Spleen (tissue), 11 donors: ENCODE results near the gene FSTL5. TPM values are rescaled to one million over a fixed set of nuclear protein-coding genes. Genes with fewer than 3 reads are reported as not detected.

Experiments used
- DNase-seq: peaks from one replicate; pipeline ENCODE4 v3.0.0-alpha.2; 2020
- H3K27ac ChIP-seq, 8 donors: fragments of 200-600 bp; sonication (generic) in 7 of 8; 1 replicate in 4 of 8; 2 replicates in 4 of 8; pipeline versions ENCODE4 v1.5.0 to v1.8.0; 2016 to 2021; ENCODE audit warnings: inconsistent platforms in 4 of 8, mild to moderate bottlenecking in 4 of 8, moderate library complexity in 1 of 8
- H3K27me3 ChIP-seq, 7 donors: fragments of 200-600 bp; sonication (generic) in 6 of 7; replicated peaks in 1 of 7; 1 replicate in 4 of 7; 2 replicates in 3 of 7; pipeline versions ENCODE4 v1.5.0 to v1.8.0; 2016 to 2021; ENCODE audit warnings: inconsistent platforms in 3 of 7, mild to moderate bottlenecking in 1 of 7
- H3K36me3 ChIP-seq, 6 donors: fragments of 200-600 bp; sonication (generic) in 5 of 6; 1 replicate in 4 of 6; 2 replicates in 2 of 6; pipeline versions ENCODE4 v1.5.0 to v1.8.0; 2016 to 2021; ENCODE audit warnings: inconsistent platforms in 2 of 6
- H3K4me1 ChIP-seq, 6 donors: fragments of 200-600 bp; sonication (generic) in 5 of 6; 1 replicate in 3 of 6; 2 replicates in 3 of 6; pipeline versions ENCODE4 v1.5.0 to v1.8.0; 2016 to 2021; ENCODE audit warnings: inconsistent platforms in 3 of 6
- H3K4me3 ChIP-seq, 8 donors: fragments of 200-600 bp; sonication (generic) in 7 of 8; 1 replicate in 4 of 8; 2 replicates in 4 of 8; pipeline versions ENCODE4 v1.5.0 to v1.8.0; 2016 to 2021; ENCODE audit warnings: inconsistent platforms in 4 of 8, mild to moderate bottlenecking in 4 of 8, moderate library complexity in 2 of 8
- H3K9me3 ChIP-seq, 8 donors: fragments of 200-600 bp; sonication (generic) in 7 of 8; 1 replicate in 4 of 8; 2 replicates in 4 of 8; pipeline versions ENCODE4 v1.5.0 to v1.8.0; 2016 to 2021; ENCODE audit warnings: inconsistent platforms in 4 of 8
- POLR2A ChIP-seq, 3 donors: fragments of 450-650 bp; IDR thresholded peaks; one replicate each; pipeline ENCODE4 v1.5.1; 2017; ENCODE audit warnings: antibody characterized with exemption in 3 of 3, mild to moderate bottlenecking in 1 of 3
- POLR2AphosphoS5 ChIP-seq, 3 donors: sonication (generic); formaldehyde crosslinking; IDR thresholded peaks; one replicate each; pipeline ENCODE4 v1.5.1; 2017; ENCODE audit warnings: antibody characterized with exemption in 3 of 3
- WGBS, 5 donors: extraction: QIAGEN DNeasy Blood & Tissue Kit in 3 of 5; methylation state at CpG; one replicate each; pipeline versions ENCODE4 v1.1.5 to v1.1.7; 2013 to 2018; 5-methylcytosine and 5-hydroxymethylcytosine counted together
- intact Hi-C: fragments of 100-400 bp; cut with DNase I; formaldehyde crosslinking; loops from one replicate; pipeline ENCODE4 v1.15.0; 2023; ENCODE audit warnings: low total_unique reads
- polyA plus RNA-seq, 3 donors: library from polyadenylated mRNA; stranded (reverse); fragments of 200-250 nt; gene quantifications; one replicate each; pipeline ENCODE4 v1.2.1, GENCODE V29; 2013
- total RNA-seq, 7 donors: library from RNA; depleted of rRNA in 3 of 7; stranded (reverse); fragments of >200 nt in 3 of 7; fragmentation: NEBNext Ultra II Directional in 4 of 7; extraction: Animal tissue kit (Norgen Biotek cat#: 25700) in 4 of 7; gene quantifications; one replicate each; pipeline versions ENCODE4 v1.1.0 to v1.2.1, GENCODE V29; 2016 to 2021
- TF ChIP-seq, protein P1 (sequence below), 11 experiments: fragments of 200-600 bp in 7 of 11; fragments of 450-650 bp in 4 of 11; sonication (generic) in 4 of 11; IDR thresholded peaks in 8 of 11; conservative IDR thresholded peaks in 3 of 11; 1 replicate in 7 of 11; 2 replicates in 4 of 11; pipeline versions ENCODE4 v1.4.0 to v1.8.0; 2016 to 2021; ENCODE audit warnings: antibody characterized with exemption in 11 of 11, inconsistent platforms in 4 of 11, mild to moderate bottlenecking in 1 of 11
- donor health status: healthy with polysubstance abuse.
- donor health status: DM: no; HTN: no; CAD: no; lungs with moderate emphysema.
- donor health status: DM: no; HTN: no; CAD: no.
- donor health status: Bipolar disorder and iron deficiency.
- donor health status: healthy.
- donor health status: DM: no; HTN: no; CAD: no.
- donor health status: DM: yes; HTN: yes; CAD: no.

Gene FSTL5
- total and polyA plus RNA-seq, 10 donors, result 0.02 TPM; not detected in 9

DNA sequence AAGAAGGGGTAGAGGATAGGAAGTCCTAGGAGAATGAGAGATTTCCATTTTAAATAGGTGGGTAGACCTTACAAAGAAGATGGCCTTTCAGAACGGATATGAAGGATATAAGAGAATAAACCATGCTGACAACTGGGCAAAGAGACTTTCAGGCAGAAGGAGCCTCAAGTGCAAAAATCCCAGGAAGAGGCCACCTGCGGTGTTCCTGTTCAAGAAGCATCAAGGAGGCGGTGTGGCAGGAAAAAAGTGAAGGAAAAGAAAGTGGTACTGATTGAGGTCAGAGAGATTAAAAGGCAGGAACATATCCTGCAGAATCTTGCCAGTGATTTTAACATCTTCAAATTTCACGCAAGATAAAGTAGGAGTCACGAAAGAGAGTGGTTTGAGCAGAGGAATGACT, 172.0 kb downstream of the FSTL5 start:
- H3K9me3 ChIP-seq, result peaks cover 0 to 14% (median 2%) of the 10 kb centered on the region in 8 donors
- 70 to 78% (median 76%) methylated on average over 5 of the region's 5 CpGs for WGBS, 5 donors
- no peaks in the 10 kb centered on the region for H3K4me1 ChIP-seq
- H3K27me3 ChIP-seq, result no peaks in the 10 kb centered on the region
- no peak overlapping the region for H3K27ac ChIP-seq
- no peak overlapping the region for H3K4me3 ChIP-seq
- TF ChIP-seq POLR2A (IDR thresholded peaks at IDR 0.05) (no peak), POLR2AphosphoS5 (IDR thresholded peaks at IDR 0.05) (no peak)
- TF ChIP-seq, protein P1, sequence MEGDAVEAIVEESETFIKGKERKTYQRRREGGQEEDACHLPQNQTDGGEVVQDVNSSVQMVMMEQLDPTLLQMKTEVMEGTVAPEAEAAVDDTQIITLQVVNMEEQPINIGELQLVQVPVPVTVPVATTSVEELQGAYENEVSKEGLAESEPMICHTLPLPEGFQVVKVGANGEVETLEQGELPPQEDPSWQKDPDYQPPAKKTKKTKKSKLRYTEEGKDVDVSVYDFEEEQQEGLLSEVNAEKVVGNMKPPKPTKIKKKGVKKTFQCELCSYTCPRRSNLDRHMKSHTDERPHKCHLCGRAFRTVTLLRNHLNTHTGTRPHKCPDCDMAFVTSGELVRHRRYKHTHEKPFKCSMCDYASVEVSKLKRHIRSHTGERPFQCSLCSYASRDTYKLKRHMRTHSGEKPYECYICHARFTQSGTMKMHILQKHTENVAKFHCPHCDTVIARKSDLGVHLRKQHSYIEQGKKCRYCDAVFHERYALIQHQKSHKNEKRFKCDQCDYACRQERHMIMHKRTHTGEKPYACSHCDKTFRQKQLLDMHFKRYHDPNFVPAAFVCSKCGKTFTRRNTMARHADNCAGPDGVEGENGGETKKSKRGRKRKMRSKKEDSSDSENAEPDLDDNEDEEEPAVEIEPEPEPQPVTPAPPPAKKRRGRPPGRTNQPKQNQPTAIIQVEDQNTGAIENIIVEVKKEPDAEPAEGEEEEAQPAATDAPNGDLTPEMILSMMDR (IDR thresholded peaks at IDR 0.05 in 8 of 11, conservative IDR thresholded peaks at IDR 0.05 in 3 of 11), result no peak
- no peak for DNase-seq
- H3K36me3 ChIP-seq, result no peaks in the 10 kb centered on the region
- intact Hi-C loops, result no loop called here

DNA sequence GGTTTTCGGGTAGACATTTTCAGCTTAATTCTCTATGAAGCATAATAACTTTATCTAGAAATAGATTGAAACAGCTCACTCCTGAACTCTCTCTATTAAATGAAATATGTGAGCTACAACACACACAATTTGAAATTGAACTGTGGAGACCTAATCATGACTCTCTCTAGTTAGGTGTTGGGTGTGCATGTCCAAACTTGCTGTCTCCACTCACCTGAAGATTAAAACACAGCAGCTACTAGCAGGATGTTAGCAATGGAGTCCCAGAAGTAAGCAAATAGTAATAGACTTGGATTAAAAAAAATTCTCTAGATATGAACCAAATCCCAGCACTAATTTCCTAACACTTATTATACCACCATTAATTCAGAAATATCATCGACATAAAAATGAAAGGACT, 173.1 kb downstream of the FSTL5 start:
- no peak for DNase-seq
- H3K4me3 ChIP-seq, result no peak overlapping the region
- H3K9me3 ChIP-seq, result peaks cover 0 to 14% (median 2%) of the 10 kb centered on the region in 8 donors
- H3K27ac ChIP-seq, result no peak overlapping the region
- no peaks in the 10 kb centered on the region for H3K4me1 ChIP-seq
- no peaks in the 10 kb centered on the region for H3K36me3 ChIP-seq
- no peaks in the 10 kb centered on the region for H3K27me3 ChIP-seq
- 83 to 95% (median 89%) methylated on average over 2 of the region's 2 CpGs for WGBS, 5 donors
- intact Hi-C loops, result no loop called here
- TF ChIP-seq POLR2A (IDR thresholded peaks at IDR 0.05), result no peak
- TF ChIP-seq, protein P1 (IDR thresholded peaks at IDR 0.05 in 8 of 11, conservative IDR thresholded peaks at IDR 0.05 in 3 of 11), result no peak

DNA sequence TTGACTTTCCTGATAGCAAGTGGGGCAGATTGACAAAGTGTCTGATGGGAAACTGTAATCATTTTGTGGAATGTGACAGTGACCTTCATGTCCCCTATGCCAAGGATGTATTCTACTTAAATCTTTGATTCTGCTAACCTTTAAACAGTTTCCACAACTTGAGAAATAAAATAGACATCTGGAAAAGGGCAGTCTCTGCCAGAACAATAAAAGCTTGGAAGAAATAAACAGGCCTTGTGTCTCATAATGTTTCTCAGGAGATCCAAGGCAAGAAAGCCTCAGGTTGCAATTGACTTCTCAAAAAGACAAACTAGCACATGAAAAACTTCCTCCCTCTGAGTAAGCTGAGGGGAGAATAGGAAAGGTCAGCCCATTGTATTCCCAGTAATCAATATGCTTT, 174.9 kb downstream of the FSTL5 start:
- no peak overlapping the region for H3K27ac ChIP-seq
- intact Hi-C loops, result no loop called here
- TF ChIP-seq, protein P1 (IDR thresholded peaks at IDR 0.05 in 8 of 11, conservative IDR thresholded peaks at IDR 0.05 in 3 of 11), result no peak
- TF ChIP-seq POLR2A (IDR thresholded peaks at IDR 0.05), result no peak
- TF ChIP-seq POLR2AphosphoS5 (IDR thresholded peaks at IDR 0.05), result no peak
- H3K4me1 ChIP-seq, result no peaks in the 10 kb centered on the region
- H3K27me3 ChIP-seq, result no peaks in the 10 kb centered on the region
- peaks cover 0 to 7% (median 0%) of the 10 kb centered on the region in 8 donors for H3K9me3 ChIP-seq
- H3K4me3 ChIP-seq, result no peak overlapping the region
- no peaks in the 10 kb centered on the region for H3K36me3 ChIP-seq
- no peak for DNase-seq

DNA sequence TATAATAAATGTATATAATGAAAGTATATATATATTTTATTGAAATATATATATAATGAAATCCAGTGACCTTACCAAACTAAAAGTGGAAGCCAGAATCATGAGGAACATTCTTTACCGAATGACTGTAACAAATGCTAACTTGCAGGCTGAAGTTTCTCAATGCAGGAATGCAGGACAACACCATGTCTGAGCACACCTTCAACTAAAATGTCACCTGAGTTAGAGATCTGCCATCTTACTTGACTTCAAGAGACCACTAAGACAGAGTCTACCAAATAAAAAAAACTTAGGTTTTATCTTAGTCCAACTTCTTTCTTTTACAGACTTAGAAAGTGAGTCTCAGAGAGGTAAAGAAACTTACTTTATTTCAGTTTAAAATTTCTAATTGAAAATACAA, 176.2 kb downstream of the FSTL5 start:
- no peaks in the 10 kb centered on the region for H3K4me1 ChIP-seq
- H3K9me3 ChIP-seq, result peaks cover 0 to 5% (median 0%) of the 10 kb centered on the region in 8 donors
- no peak overlapping the region for H3K4me3 ChIP-seq
- TF ChIP-seq POLR2AphosphoS5 (IDR thresholded peaks at IDR 0.05) (no peak), POLR2A (IDR thresholded peaks at IDR 0.05) (no peak)
- WGBS, 5 donors, result 78 to 93% (median 80%) methylated on average over 1 of the region's 1 CpG
- DNase-seq, result no peak
- no peaks in the 10 kb centered on the region for H3K27me3 ChIP-seq
- no peak overlapping the region for H3K27ac ChIP-seq
- intact Hi-C loops, result no loop called here
- no peaks in the 10 kb centered on the region for H3K36me3 ChIP-seq

DNA sequence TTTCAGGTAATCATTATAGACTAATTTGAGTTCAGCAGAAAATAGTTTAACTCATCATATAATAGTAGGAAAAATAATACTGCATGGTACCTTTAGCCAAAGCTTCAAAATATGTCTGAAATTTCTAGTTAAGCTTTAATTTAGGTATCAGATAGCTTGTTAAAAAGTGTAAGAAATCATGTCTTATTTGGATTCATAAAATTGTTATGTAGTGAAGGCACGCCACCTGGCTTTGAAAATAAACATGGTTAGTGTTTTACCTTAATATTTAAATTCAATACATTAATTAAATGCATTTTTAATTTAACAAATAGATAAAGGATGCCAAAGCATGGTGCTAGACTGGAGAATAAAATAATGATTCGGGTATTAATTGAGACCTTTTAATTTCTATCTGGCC, 211.4 kb downstream of the FSTL5 start:
- no peak overlapping the region for H3K4me3 ChIP-seq
- no peaks in the 10 kb centered on the region for H3K36me3 ChIP-seq
- H3K4me1 ChIP-seq, result no peaks in the 10 kb centered on the region
- H3K9me3 ChIP-seq, result no peaks in the 10 kb centered on the region
- intact Hi-C loops, result no loop called here
- WGBS, 5 donors, result 54 to 75% (median 60%) methylated on average over 2 of the region's 2 CpGs
- no peak overlapping the region for H3K27ac ChIP-seq
- TF ChIP-seq, protein P1 (IDR thresholded peaks at IDR 0.05 in 8 of 11, conservative IDR thresholded peaks at IDR 0.05 in 3 of 11), result peak in 2 of 11 experiments; percentile 11 to 13
- TF ChIP-seq POLR2A (IDR thresholded peaks at IDR 0.05) (no peak), POLR2AphosphoS5 (IDR thresholded peaks at IDR 0.05) (no peak)
- H3K27me3 ChIP-seq, result no peaks in the 10 kb centered on the region
- DNase-seq, result no peak
